IPS-11a (cell line): ENCODE data around the gene IFI35.
"Not testable (repeated sequence)": the region's sequence is repeated elsewhere in the genome, so short reads cannot be mapped to it uniquely, and the experiment has no call there.

ENCODE experiments used
- H3K4me3 ChIP-seq: one replicate; pipeline ENCODE4 v1.5.1; 2013; ENCODE audit warnings: low read depth, low read length, control low read depth

Gene IFI35

GRCh38 chr17:42997390-42997983 is 9.1 kb upstream of the IFI35 start:
- peak overlapping the region; percentile 34 for H3K4me3 ChIP-seq

GRCh38 chr17:42997984-42998938 is 8.3 kb upstream of the IFI35 start, which contains the start of gene RPL27:
TSS of gene RPL27 (plus strand) at chr17:42998419. CDS start at chr17:42998751, 332 bp downstream.
- peak within 1 kb of the TSS; percentile 99 for H3K4me3 ChIP-seq

GRCh38 chr17:42999003-42999525 is 7.5 kb upstream of the IFI35 start:
- peak overlapping the region; percentile 99 for H3K4me3 ChIP-seq

GRCh38 chr17:43000894-43001293 is 5.7 kb upstream of the IFI35 start:
- not testable (repeated sequence) for H3K4me3 ChIP-seq

GRCh38 chr17:43003542-43004172 is 2.9 kb upstream of the IFI35 start:
- no peak overlapping the region for H3K4me3 ChIP-seq

GRCh38 chr17:43010667-43011308 is 4.2 kb downstream of the IFI35 start:
- H3K4me3 ChIP-seq, result no peak overlapping the region

GRCh38 chr17:43011728-43012472 is 5.3 kb downstream of the IFI35 start:
- no peak overlapping the region for H3K4me3 ChIP-seq

GRCh38 chr17:43013296-43013695 is 6.7 kb downstream of the IFI35 start:
- no peak overlapping the region for H3K4me3 ChIP-seq

- no peak overlapping the region for H3K4me3 ChIP-seq
Observed at GRCh38 chr17:43014020-43014648, 7.5 kb downstream of the IFI35 start.

- no peak overlapping the region for H3K4me3 ChIP-seq
Observed at GRCh38 chr17:43014649-43015542, 8.3 kb downstream of the IFI35 start.

GRCh38 chr17:43015579-43015978 is 9.0 kb downstream of the IFI35 start:
- H3K4me3 ChIP-seq, result no peak overlapping the region

- no peak overlapping the region for H3K4me3 ChIP-seq
Observed at GRCh38 chr17:43016216-43016615, 9.6 kb downstream of the IFI35 start.

GRCh38 chr17:43018008-43018853 is 11.6 kb downstream of the IFI35 start:
- no peak overlapping the region for H3K4me3 ChIP-seq

GRCh38 chr17:43018932-43019331 is 12.3 kb downstream of the IFI35 start:
- no peak overlapping the region for H3K4me3 ChIP-seq

- no peak overlapping the region for H3K4me3 ChIP-seq
Observed at GRCh38 chr17:43019418-43019817, 12.8 kb downstream of the IFI35 start.

- H3K4me3 ChIP-seq, result no peak overlapping the region
Observed at GRCh38 chr17:43020030-43020621, 13.5 kb downstream of the IFI35 start.
